DND-41 (cell line): Measurements from ENCODE around the gene BARHL2.

Experiments used
- ATAC-seq: fragments of 200-7000 bp; cut with Tn5 transposase; 3 replicates; pipeline ENCODE4 v1.9.1; 2021; ENCODE audit warnings: low read depth; ENCODE audit not compliant: insufficient read depth
- DNase-seq: peaks from one replicate; pipeline ENCODE4 v3.0.0-alpha.2; 2020
- H2AFZ ChIP-seq: 2 replicates; pipeline ENCODE4 v1.6.0; 2012; ENCODE audit warnings: low read depth, low read length
- H3K27ac ChIP-seq: 2 replicates; pipeline ENCODE4 v1.5.1; 2012; ENCODE audit warnings: low read length, inconsistent platforms
- H3K27me3 ChIP-seq: fragments of 200-600 bp; sonication (generic); 2 replicates; pipeline ENCODE4 v1.6.0; 2012; ENCODE audit warnings: low read length, mild to moderate bottlenecking, inconsistent platforms; ENCODE audit not compliant: insufficient read depth, poor library complexity
- H3K36me3 ChIP-seq: 2 replicates; pipeline ENCODE4 v1.5.1; 2012; ENCODE audit warnings: low read length, inconsistent platforms; ENCODE audit not compliant: insufficient read depth
- H3K4me1 ChIP-seq: 2 replicates; pipeline ENCODE4 v1.5.1; 2012; ENCODE audit warnings: mild to moderate bottlenecking, low read length; ENCODE audit not compliant: insufficient read depth
- H3K4me2 ChIP-seq: 2 replicates; pipeline ENCODE4 v1.6.0; 2012; ENCODE audit warnings: mild to moderate bottlenecking, moderate library complexity, low read length, inconsistent platforms; ENCODE audit not compliant: insufficient read depth
- H3K4me3 ChIP-seq, 2 experiments: fragments of 200-600 bp in 1 of 2; shearing (Covaris generic) in 1 of 2; 2 replicates each; pipeline ENCODE4 v1.5.1; 2012 to 2016; ENCODE audit warnings: inconsistent platforms in 2 of 2, low read length in 2 of 2, mild to moderate bottlenecking in 2 of 2, low read depth in 1 of 2, moderate library complexity in 1 of 2
- H3K79me2 ChIP-seq: 2 replicates; pipeline ENCODE4 v1.6.0; 2012; ENCODE audit warnings: low read length, inconsistent platforms; ENCODE audit not compliant: insufficient read depth
- H3K9ac ChIP-seq: 2 replicates; pipeline ENCODE4 v1.6.0; 2012; ENCODE audit warnings: low read depth, mild to moderate bottlenecking, inconsistent platforms, low read length, moderate library complexity
- H3K9me3 ChIP-seq: 2 replicates; pipeline ENCODE4 v1.5.1; 2012; ENCODE audit warnings: low read length, moderate library complexity, mild to moderate bottlenecking, inconsistent platforms; ENCODE audit not compliant: insufficient read depth, severe bottlenecking
- H4K20me1 ChIP-seq: 2 replicates; pipeline ENCODE4 v1.6.0; 2012; ENCODE audit warnings: low read length; ENCODE audit not compliant: insufficient read depth
- CTCF ChIP-seq: IDR thresholded peaks from 2 replicates; pipeline ENCODE4 v1.5.1; 2012; ENCODE audit warnings: borderline replicate concordance, low read length, moderate library complexity, mild to moderate bottlenecking; ENCODE audit not compliant: poor library complexity, severe bottlenecking; ENCODE audit errors: extremely low read depth
- EZH2 ChIP-seq: IDR thresholded peaks from 3 replicates; pipeline ENCODE4 v1.6.1; 2012; ENCODE audit warnings: borderline replicate concordance, low read depth, mild to moderate bottlenecking, moderate library complexity, low read length, inconsistent platforms; ENCODE audit not compliant: severe bottlenecking

Gene BARHL2

GRCh38 chr1:90718411-90719329 is 1.6 kb upstream of the BARHL2 start:
- Histone ChIP-seq H3K36me3 (no peaks in the 10 kb centered on the region), H3K27me3 (no peaks in the 10 kb centered on the region), H4K20me1 (no peaks in the 10 kb centered on the region), H3K4me2 (no peak overlapping the region), H3K4me3 (no peak overlapping the region), H3K27ac (no peak overlapping the region), H3K79me2 (no peaks in the 10 kb centered on the region), H2AFZ (no peak overlapping the region), H3K4me1 (peaks cover 24% of the 10 kb centered on the region), H3K9me3 (peaks cover 6% of the 10 kb centered on the region), H3K9ac (no peak overlapping the region)
- ATAC-seq: no peak
- TF ChIP-seq EZH2 (no peak), CTCF (no peak)
- DNase-seq: no peak

GRCh38 chr1:90717665-90718410 is 736 bp upstream of the BARHL2 start:
- Histone ChIP-seq H3K36me3 (no peaks in the 10 kb centered on the region), H3K4me2 (no peak overlapping the region), H4K20me1 (no peaks in the 10 kb centered on the region), H3K9me3 (peaks cover 6% of the 10 kb centered on the region), H3K4me3 (no peak overlapping the region), H3K4me1 (peaks cover 20% of the 10 kb centered on the region), H3K9ac (no peak overlapping the region), H2AFZ (no peak overlapping the region), H3K79me2 (no peaks in the 10 kb centered on the region), H3K27ac (no peak overlapping the region), H3K27me3 (no peaks in the 10 kb centered on the region)
- TF ChIP-seq EZH2 (no peak), CTCF (no peak)
- no peak for ATAC-seq
- no peak for DNase-seq

GRCh38 chr1:90717356-90717664 is 208 bp upstream of the BARHL2 start:
- peaks cover 6% of the 10 kb centered on the region for H3K9me3 ChIP-seq
- TF ChIP-seq CTCF (no peak), EZH2 (no peak)
- H3K4me3 ChIP-seq: no peak overlapping the region
- no peaks in the 10 kb centered on the region for H3K36me3 ChIP-seq
- peaks cover 15% of the 10 kb centered on the region for H3K4me1 ChIP-seq
- no peak overlapping the region for H3K27ac ChIP-seq
- H3K27me3 ChIP-seq: no peaks in the 10 kb centered on the region
- no peak overlapping the region for H2AFZ ChIP-seq
- no peak for ATAC-seq
- no peaks in the 10 kb centered on the region for H3K79me2 ChIP-seq
- no peak for DNase-seq
- no peak overlapping the region for H3K4me2 ChIP-seq
- H4K20me1 ChIP-seq: no peaks in the 10 kb centered on the region
- H3K9ac ChIP-seq: no peak overlapping the region
